ENCODE data around the gene UIMC1. TPM values are rescaled to one million over a fixed set of nuclear protein-coding genes. Genes with fewer than 3 reads are reported as not detected.
A peak's percentile ranks its signal among the peaks of the same experiment; 100 is the strongest.

UIMC1 gene
- total RNA-seq, 1 experiment from 2014 or later: 96.3 TPM

- peak; percentile 36 for DNase-seq (ENCODE audit: unreplicated experiment)
- no TSS peak for BruUV-seq (replicated peaks)
- no peaks in the 10 kb centered on the region for H3K27me3 Mint-ChIP-seq (ENCODE audit: insufficient read depth, unreplicated experiment)
- H3K9me3 Mint-ChIP-seq (ENCODE audit: unreplicated experiment): no peaks in the 10 kb centered on the region
- peak overlapping the region; percentile 57 for H3K27ac Mint-ChIP-seq (ENCODE audit: low read depth, unreplicated experiment)
- peaks cover 23% of the 10 kb centered on the region for H3K4me1 Mint-ChIP-seq (ENCODE audit: insufficient read depth, unreplicated experiment)
- ChIA-PET POLR2A (interaction anchor here (1.3 kb wide), 1 partner anchor 12 kb away, joined by 3 read pairs; no protein-coding TSS in a partner anchor), CTCF (interaction anchor here (1.0 to 5.8 kb wide), 3 partner anchors 22 to 297 kb away, joined by 3 to 86 read pairs (median 3); no protein-coding TSS in a partner anchor)
- TF ChIP-seq CTCF (IDR thresholded peaks at IDR 0.05; ENCODE audit: unreplicated experiment): no peak
- intact Hi-C loops (cut with micrococcal nuclease): loop anchor here (10.0 kb wide), 1 partner anchor 141 kb away; the partner anchor contains the start of gene UNC5A
- H3K36me3 Mint-ChIP-seq (ENCODE audit: insufficient read depth, unreplicated experiment): peaks cover 81% of the 10 kb centered on the region
- no peak overlapping the region for H3K4me3 Mint-ChIP-seq (ENCODE audit: unreplicated experiment)
Measured at GRCh38 chr5:176955895-176956294, 50.7 kb downstream of the UIMC1 start.

- Mint-ChIP-seq H3K27me3 (ENCODE audit: insufficient read depth, unreplicated experiment) (no peaks in the 10 kb centered on the region), H3K36me3 (ENCODE audit: insufficient read depth, unreplicated experiment) (peaks cover 85% of the 10 kb centered on the region), H3K4me1 (ENCODE audit: insufficient read depth, unreplicated experiment) (peaks cover 23% of the 10 kb centered on the region), H3K4me3 (ENCODE audit: unreplicated experiment) (no peak overlapping the region), H3K27ac (ENCODE audit: low read depth, unreplicated experiment) (no peak overlapping the region), H3K9me3 (ENCODE audit: unreplicated experiment) (no peaks in the 10 kb centered on the region)
- intact Hi-C loops (cut with micrococcal nuclease): loop anchor here (10.0 kb wide), 1 partner anchor 139 kb away; the partner anchor contains the start of gene UNC5A
- no peak for TF ChIP-seq CTCF (IDR thresholded peaks at IDR 0.05; ENCODE audit: unreplicated experiment)
- BruUV-seq (replicated peaks): no TSS peak
- CTCF ChIA-PET: interaction anchor here (1.0 to 1.5 kb wide), 3 partner anchors 68 to 302 kb away, joined by 3 to 6 read pairs (median 3); partner anchors contain the start of gene ZNF346
- no peak for DNase-seq (ENCODE audit: unreplicated experiment)
- POLR2A ChIA-PET: no interaction called here
Measured at GRCh38 chr5:176954050-176954449, 52.5 kb downstream of the UIMC1 start.

DNA sequence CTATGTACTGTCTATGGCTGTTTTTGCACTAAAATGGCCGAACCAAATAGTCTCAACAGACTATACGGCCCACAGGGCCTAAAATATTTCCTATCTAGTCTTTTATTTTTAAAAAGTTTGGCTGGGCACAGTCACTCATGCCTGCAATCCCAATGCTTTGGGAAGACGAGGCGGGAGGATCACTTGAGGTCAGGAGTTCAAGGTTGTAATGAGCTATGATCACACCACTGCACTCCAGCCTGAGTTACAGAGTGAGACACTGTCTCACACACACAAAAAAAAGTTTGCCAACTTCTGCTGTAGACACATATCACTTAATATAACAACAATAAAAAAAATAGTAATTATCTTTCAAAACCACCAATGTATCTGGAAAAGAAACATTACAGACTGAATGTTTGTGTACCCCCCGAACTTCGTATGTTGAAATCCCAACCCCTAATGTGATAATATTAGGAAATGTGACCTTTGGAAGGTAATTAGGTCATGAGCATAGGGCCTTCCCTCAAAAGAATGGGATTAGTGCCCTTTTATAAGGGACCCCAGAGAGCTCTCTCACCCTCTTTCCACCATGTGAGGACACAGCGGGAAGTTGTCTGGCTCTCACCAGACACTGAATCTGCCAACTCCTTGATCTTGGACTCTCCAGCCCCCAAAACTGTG, 53.9 kb downstream of the UIMC1 start:
- Mint-ChIP-seq H3K36me3 (ENCODE audit: insufficient read depth, unreplicated experiment) (peaks cover 85% of the 10 kb centered on the region), H3K27me3 (ENCODE audit: insufficient read depth, unreplicated experiment) (no peaks in the 10 kb centered on the region), H3K27ac (ENCODE audit: low read depth, unreplicated experiment) (peak overlapping the region; percentile 54), H3K4me3 (ENCODE audit: unreplicated experiment) (no peak overlapping the region), H3K9me3 (ENCODE audit: unreplicated experiment) (no peaks in the 10 kb centered on the region), H3K4me1 (ENCODE audit: insufficient read depth, unreplicated experiment) (peaks cover 18% of the 10 kb centered on the region)
- no peak for TF ChIP-seq CTCF (IDR thresholded peaks at IDR 0.05; ENCODE audit: unreplicated experiment)
- ChIA-PET CTCF (interaction anchor here (1.8 to 2.5 kb wide), 2 partner anchors 292 to 295 kb away, joined by 7 to 9 read pairs; no protein-coding TSS in a partner anchor), POLR2A (no interaction called here)
- intact Hi-C loops (cut with micrococcal nuclease): loop anchor here (10.0 kb wide), 1 partner anchor 138 kb away; the partner anchor contains the start of gene UNC5A
- no TSS peak for BruUV-seq (replicated peaks)
- DNase-seq (ENCODE audit: unreplicated experiment): no peak

DNA sequence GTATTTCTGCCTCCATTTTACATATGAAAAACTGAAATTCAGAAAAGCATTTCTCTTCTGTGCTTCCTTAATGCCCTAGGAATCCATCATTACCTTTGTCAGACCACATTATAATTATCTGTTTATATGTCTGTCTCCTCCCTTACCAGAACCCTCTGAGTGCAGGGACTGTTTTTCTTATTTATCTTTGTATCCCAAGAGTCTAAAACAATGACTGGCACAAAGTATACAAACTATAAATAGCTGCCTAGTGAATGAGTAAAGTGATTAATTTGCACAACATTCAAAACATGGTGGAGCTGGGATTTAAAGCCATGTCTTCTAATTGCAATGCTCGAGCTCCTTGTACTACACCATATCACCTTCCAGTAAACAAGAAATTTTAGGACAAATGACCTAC, 58.1 kb downstream of the UIMC1 start:
- Mint-ChIP-seq H3K4me1 (ENCODE audit: insufficient read depth, unreplicated experiment) (no peaks in the 10 kb centered on the region), H3K27me3 (ENCODE audit: insufficient read depth, unreplicated experiment) (no peaks in the 10 kb centered on the region), H3K36me3 (ENCODE audit: insufficient read depth, unreplicated experiment) (peaks cover 95% of the 10 kb centered on the region), H3K27ac (ENCODE audit: low read depth, unreplicated experiment) (peak overlapping the region; percentile 15), H3K4me3 (ENCODE audit: unreplicated experiment) (no peak overlapping the region), H3K9me3 (ENCODE audit: unreplicated experiment) (no peaks in the 10 kb centered on the region)
- no peak for TF ChIP-seq CTCF (IDR thresholded peaks at IDR 0.05; ENCODE audit: unreplicated experiment)
- BruUV-seq (replicated peaks): no TSS peak
- ChIA-PET CTCF (interaction anchor here (0.6 to 1.1 kb wide), 5 partner anchors 11 to 288 kb away, joined by 3 to 7 read pairs (median 3); no protein-coding TSS in a partner anchor), POLR2A (interaction anchor here (0.6 kb wide), 1 partner anchor 12 kb away, joined by 3 read pairs; no protein-coding TSS in a partner anchor)
- intact Hi-C loops (cut with micrococcal nuclease): no loop called here
- no peak for DNase-seq (ENCODE audit: unreplicated experiment)

All from MCF 10A (cell line).